T-helper 2 cell (primary cell): ENCODE data around the gene RBBP8.
A peak's percentile ranks its signal among the peaks of the same experiment; 100 is the strongest.

Experiments used
- DNase-seq, 5 experiments: peaks; one replicate each; pipeline versions ENCODE4 v3.0.0 to v3.0.0-alpha.2; 2012 to 2022

RBBP8 gene

DNA sequence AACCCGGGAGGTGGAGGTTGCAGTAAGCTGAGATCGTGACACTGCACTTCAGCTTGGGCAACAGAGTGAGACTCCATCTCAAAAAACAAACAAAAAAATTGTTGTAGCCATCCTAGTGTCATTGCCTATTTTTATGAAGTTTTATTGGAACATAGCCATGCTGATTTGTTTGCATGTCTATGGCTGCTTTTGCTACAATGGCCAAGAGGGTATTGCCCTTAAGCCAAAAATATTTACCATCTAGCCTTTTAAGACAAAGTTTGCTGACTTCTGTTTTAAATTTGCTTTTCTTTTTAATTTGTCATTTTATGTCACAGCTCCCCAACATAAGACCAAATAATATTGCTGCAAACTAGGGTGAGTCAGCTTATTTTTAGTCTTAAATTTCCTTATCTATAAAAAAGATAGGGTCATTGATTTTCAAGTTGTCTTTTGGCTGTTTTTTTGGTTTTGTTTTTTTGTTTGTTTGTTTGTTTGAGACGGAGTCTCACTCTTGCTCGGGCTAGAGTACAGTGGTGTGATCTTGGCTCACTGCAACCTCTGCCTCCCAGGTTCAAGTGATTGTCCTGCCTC lies 132.2 kb downstream of the RBBP8 start:
- DNase-seq: no peak

- DNase-seq: no peak
These were observed 132.9 kb downstream of the RBBP8 start for GRCh38 chr18:23066060-23066459.

DNA sequence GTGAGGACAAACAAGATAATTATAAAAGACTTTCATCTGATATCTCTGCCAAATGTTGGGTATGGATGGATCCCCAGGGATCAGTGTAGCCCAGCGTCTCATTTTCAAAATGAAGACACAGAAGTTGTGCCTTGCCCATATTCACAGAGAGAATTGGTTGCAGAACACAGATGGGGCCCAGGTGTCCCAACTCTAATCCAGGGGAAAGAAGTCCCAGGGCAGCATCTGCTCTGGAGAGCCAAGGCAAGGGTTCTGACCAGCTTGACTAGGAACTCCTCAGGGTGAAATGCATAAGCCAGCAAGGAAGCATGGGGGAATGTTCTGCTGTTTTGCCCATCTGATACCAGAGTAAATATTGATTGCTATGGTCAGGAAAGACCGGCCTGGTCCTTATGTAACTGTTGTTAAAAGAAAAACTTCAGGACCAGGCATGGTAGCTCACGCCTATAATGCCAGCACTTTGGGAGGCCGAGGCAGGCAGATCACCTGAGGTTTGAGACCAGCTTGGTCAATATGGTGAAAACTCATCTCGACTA lies 133.4 kb downstream of the RBBP8 start:
- no peak for DNase-seq

- peak in 1 of 5 experiments; percentile 75 for DNase-seq
These were observed 134.1 kb downstream of the RBBP8 start for GRCh38 chr18:23067236-23067635.

DNA sequence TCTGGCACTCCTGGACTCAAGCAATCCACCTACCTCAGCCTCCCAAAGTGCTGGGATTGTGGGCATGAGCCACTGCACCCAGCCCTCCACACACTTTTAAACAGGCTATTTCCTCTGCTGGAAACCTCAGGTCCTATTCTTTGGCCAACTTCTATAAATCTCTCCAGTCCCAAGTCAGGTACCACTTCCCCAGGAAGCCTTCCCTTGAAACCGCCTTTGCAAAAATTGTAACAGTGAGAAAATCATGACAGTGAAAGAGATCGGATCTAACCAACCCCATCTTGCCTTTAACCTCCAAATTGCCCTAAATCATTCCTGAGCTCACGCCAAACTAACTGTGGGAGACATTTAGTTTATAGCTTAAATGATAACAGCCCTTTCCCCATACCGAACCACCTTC lies 134.9 kb downstream of the RBBP8 start:
- DNase-seq: no peak

- DNase-seq: no peak
These were observed 135.6 kb downstream of the RBBP8 start for GRCh38 chr18:23068570-23069310.

DNA sequence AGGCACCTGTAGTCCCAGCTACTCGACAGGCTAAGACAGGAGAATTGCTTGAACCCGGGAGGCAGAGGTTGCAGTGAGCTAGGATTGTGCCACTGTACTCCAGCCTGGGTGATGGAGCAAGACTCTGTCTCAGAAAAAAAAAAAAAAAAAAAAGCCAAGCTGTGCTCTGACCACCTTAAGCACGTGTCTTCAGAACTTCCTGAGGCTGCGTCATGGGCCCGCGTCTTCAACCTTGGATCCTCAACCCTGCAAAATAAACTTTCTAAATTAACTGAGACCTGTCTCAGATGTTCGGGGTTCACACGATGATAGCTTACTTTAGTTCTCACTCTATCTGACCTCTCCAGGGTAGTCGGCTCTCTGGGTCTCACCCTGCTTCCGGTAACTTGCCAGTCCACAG lies 136.4 kb downstream of the RBBP8 start:
- DNase-seq: peak in 3 of 5 experiments; percentile 9 to 55 (median 39)

GRCh38 chr18:23069898-23070297 lies 136.8 kb downstream of the RBBP8 start:
- no peak for DNase-seq

DNA sequence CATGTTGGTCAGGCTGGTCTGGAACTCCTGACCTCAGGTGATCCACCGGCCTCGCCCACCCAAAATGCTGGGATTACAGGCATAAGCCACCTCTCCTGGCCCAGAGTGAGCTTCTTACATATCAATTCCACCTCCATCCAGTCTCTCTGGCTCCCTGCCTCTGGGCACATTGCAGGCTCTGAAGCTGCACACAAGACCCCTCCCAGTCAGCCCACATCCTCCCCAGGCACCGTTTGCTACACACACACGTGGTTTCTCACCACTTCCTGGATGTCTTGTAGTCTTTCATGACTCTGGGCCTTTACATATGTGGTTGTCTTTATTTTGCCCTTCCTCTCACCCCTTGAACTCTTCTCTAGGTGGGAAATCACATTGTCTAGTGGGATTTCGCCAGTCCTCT lies 138.2 kb downstream of the RBBP8 start:
- DNase-seq: peak; percentile 33 to 99 (median 67)

DNA sequence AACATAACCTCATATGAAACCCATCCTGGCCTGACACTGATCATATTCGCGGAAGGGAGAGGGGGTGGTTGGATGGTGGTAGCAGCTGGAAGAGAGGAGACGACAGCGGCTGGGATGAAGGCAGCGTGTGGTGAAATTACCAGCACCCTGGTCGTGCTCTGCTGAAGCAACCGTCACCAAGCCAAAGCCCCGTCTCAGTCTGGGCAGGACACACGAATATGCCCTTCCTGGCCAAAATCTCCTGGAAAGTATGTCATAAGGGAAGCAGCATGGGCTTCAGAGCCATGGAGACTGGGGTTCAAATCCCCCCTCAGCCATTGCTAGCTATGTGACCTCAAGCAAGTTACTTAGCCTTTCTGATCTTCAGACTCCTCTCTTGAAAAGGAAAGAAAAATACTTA lies 139.0 kb downstream of the RBBP8 start:
- DNase-seq: no peak

DNA sequence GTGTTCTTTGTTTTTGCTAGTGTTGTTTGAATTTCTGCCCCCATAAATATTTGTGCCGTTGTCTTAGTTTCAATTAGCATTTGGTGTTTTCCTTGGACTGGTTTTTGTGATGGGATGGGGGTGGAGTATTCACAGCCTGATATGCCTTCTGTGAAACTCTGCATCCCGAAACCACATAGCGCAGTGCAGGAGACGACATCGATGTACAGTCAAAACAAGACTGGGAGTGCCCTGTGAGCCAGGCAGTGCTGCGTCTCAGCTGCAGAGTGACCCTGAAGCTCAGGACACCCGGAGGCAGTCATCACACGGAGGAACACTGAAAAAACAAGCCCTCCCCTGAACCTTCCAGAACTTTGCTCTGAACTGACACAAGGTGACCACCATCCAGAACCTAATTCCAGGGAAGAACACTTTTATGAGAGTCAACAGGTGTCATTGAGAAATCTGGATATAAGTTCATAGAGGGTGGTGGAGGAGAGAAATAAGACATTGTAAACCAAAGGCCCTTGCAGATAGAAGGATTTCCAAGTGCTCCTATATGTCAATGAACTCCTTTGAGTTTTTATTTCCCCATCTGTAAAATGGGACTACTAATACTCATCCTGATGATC lies 141.0 kb downstream of the RBBP8 start:
- DNase-seq: no peak
